B cell (primary cell): ENCODE measurements around the gene BMERB1. TPM values are rescaled to one million over a fixed set of nuclear protein-coding genes. Genes with fewer than 3 reads are reported as not detected.

ENCODE experiments used
- ATAC-seq: fragments of 200-7000 bp; cut with Tn5 transposase; one replicate; pipeline ENCODE4 v1.10.0; 2021; ENCODE audit warnings: low read depth, mild to moderate bottlenecking, moderate number of reproducible peaks, moderate library complexity
- CTCF ChIA-PET: fragments of 350-600 bp; sonication (Branson Sonifier 250); formaldehyde crosslinking; loops from one replicate; lab custom pipeline; 2021; ENCODE audit warnings: antibody characterized with exemption, inconsistent platforms; lab: Charles Lee
- POLR2A ChIA-PET: fragments of 350-600 bp; sonication (Branson Sonifier 250); formaldehyde crosslinking; loops from one replicate; lab custom pipeline; 2021; ENCODE audit warnings: antibody characterized with exemption; lab: Charles Lee
- DNase-seq: peaks from one replicate; pipeline ENCODE4 v3.0.0; 2013
- H2AFZ ChIP-seq: 2 replicates; pipeline ENCODE4 v1.6.1; 2012; ENCODE audit warnings: mild to moderate bottlenecking, low read depth, low read length; ENCODE audit not compliant: insufficient read depth, poor library complexity, severe bottlenecking
- H3K27ac ChIP-seq, 2 donors: 1 replicate in 1 of 2; 2 replicates in 1 of 2; pipeline ENCODE4 v1.5.1; 2012 to 2013; ENCODE audit warnings: low read length in 2 of 2, mild to moderate bottlenecking in 2 of 2, moderate library complexity in 1 of 2
- H3K27me3 ChIP-seq, 4 experiments: fragments of 200-600 bp in 1 of 4; sonication (generic) in 1 of 4; replicated peaks in 1 of 4; 1 replicate in 2 of 4; 2 replicates in 2 of 4; pipeline versions ENCODE4 v1.6.1 to v1.7.0; 2013 to 2016; ENCODE audit warnings: low read length in 3 of 4, mild to moderate bottlenecking in 2 of 4, mixed read lengths in 1 of 4, moderate library complexity in 1 of 4; ENCODE audit not compliant: insufficient read depth in 4 of 4, control insufficient read depth in 3 of 4; ENCODE audit errors: control extremely low read depth in 1 of 4
- H3K36me3 ChIP-seq, 2 experiments: replicated peaks in 1 of 2; 1 replicate in 1 of 2; 2 replicates in 1 of 2; pipeline versions ENCODE4 v1.6.1 to v1.7.1; 2013; ENCODE audit warnings: low read length in 1 of 2; ENCODE audit not compliant: insufficient read depth in 2 of 2, control insufficient read depth in 1 of 2; ENCODE audit errors: control extremely low read depth in 1 of 2, extremely low read depth in 1 of 2
- H3K4me1 ChIP-seq, 2 donors: fragments of 200-600 bp in 1 of 2; sonication (generic) in 1 of 2; 1 replicate in 1 of 2; 2 replicates in 1 of 2; pipeline versions ENCODE4 v1.5.1 to v1.6.1; 2013 to 2017; ENCODE audit warnings: low read length in 2 of 2; ENCODE audit not compliant: control insufficient read depth in 2 of 2, insufficient read depth in 2 of 2
- H3K4me2 ChIP-seq: replicated peaks from 2 replicates; pipeline ENCODE3; 2012; ENCODE audit warnings: mild to moderate bottlenecking, low read depth, low read length; ENCODE audit not compliant: poor library complexity, severe bottlenecking
- H3K4me3 ChIP-seq, 5 experiments: fragments of 200-600 bp in 1 of 5; sonication (generic) in 1 of 5; 1 replicate in 3 of 5; 2 replicates in 2 of 5; pipeline versions ENCODE4 v1.5.1 to v1.7.0; 2011 to 2016; ENCODE audit warnings: low read length in 4 of 5, mild to moderate bottlenecking in 4 of 5, low read depth in 2 of 5, control low read depth in 1 of 5, moderate library complexity in 1 of 5; ENCODE audit not compliant: insufficient read depth in 1 of 5; ENCODE audit errors: control extremely low read depth in 1 of 5, extremely low read depth in 1 of 5
- H3K79me2 ChIP-seq: fragments of 200-600 bp; sonication (generic); one replicate; pipeline ENCODE4 v1.6.0; 2016; ENCODE audit warnings: low read length; ENCODE audit not compliant: control insufficient read depth, insufficient read depth
- H3K9ac ChIP-seq: fragments of 200-600 bp; sonication (generic); 2 replicates; pipeline ENCODE4 v1.6.1; 2017; ENCODE audit warnings: mild to moderate bottlenecking, low read length, moderate library complexity
- H3K9me3 ChIP-seq, 3 donors: one replicate each; pipeline versions ENCODE4 v1.6.1 to v1.7.1; 2013; ENCODE audit warnings: low read length in 2 of 3; ENCODE audit not compliant: control insufficient read depth in 2 of 3, insufficient read depth in 1 of 3; ENCODE audit errors: control extremely low read depth in 1 of 3
- H4K20me1 ChIP-seq: 2 replicates; pipeline ENCODE4 v1.6.0; 2012; ENCODE audit warnings: mild to moderate bottlenecking, low read length; ENCODE audit not compliant: insufficient read depth, control insufficient read depth, poor library complexity, severe bottlenecking
- H3K27ac Mint-ChIP-seq: one replicate; pipeline ENCODE4 v1.8.0; 2021; ENCODE audit warnings: mixed read lengths
- H3K27me3 Mint-ChIP-seq: one replicate; pipeline ENCODE4 v1.8.0; 2021; ENCODE audit warnings: mixed read lengths
- H3K4me1 Mint-ChIP-seq: one replicate; pipeline ENCODE4 v1.8.0; 2021; ENCODE audit warnings: mixed read lengths
- H3K4me3 Mint-ChIP-seq: one replicate; pipeline ENCODE4 v1.8.0; 2021; ENCODE audit warnings: mixed read lengths
- H3K9me3 Mint-ChIP-seq: one replicate; pipeline ENCODE4 v1.8.0; 2022; ENCODE audit warnings: mixed read lengths; ENCODE audit not compliant: insufficient read depth
- CTCF ChIP-seq: fragments of 200-600 bp; IDR thresholded peaks from one replicate; pipeline ENCODE4 v1.8.0; 2022; ENCODE audit warnings: antibody characterized with exemption, mild to moderate bottlenecking
- EZH2 ChIP-seq: IDR thresholded peaks from 2 replicates; pipeline ENCODE4 v1.6.1; 2012; ENCODE audit warnings: borderline replicate concordance, low read depth, mild to moderate bottlenecking, moderate library complexity, low read length; ENCODE audit not compliant: insufficient read depth, poor library complexity, severe bottlenecking
- WGBS: methylation state at CpG from one replicate; pipeline ENCODE4 v1.1.5; 2013; ENCODE audit warnings: missing lambda C conversion rate; ENCODE audit not compliant: insufficient coverage; 5-methylcytosine and 5-hydroxymethylcytosine counted together
- intact Hi-C: fragments of 100-400 bp; cut with micrococcal nuclease; formaldehyde crosslinking; loops from one replicate; pipeline ENCODE4 v1.10.0; 2022
- polyA plus RNA-seq: library from polyadenylated mRNA; depleted of rRNA; stranded (reverse); fragments of >200 nt; gene quantifications from 2 replicates; pipeline ENCODE4 v1.2.3, GENCODE V29; 2012
- total RNA-seq, 2 donors: library from RNA; stranded (reverse); fragments of 120-200 nt in 1 of 2; gene quantifications; 1 replicate in 1 of 2; 2 replicates in 1 of 2; pipeline versions ENCODE4 v1.2.3 to v1.2.4, GENCODE V29; 2013 to 2022

Gene BMERB1
- total and polyA plus RNA-seq, 2 donors (not counting 1 experiment from before 2014, with no cell fraction given) = 2.2 to 11.2 TPM

- Histone ChIP-seq H2AFZ (no peak overlapping the region), H3K9me3 (peaks cover 0 to 11% (median 4%) of the 10 kb centered on the region in 3 donors), H3K36me3 (no peaks in the 10 kb centered on the region), H3K27me3 (no peaks in the 10 kb centered on the region), H3K9ac (no peak overlapping the region), H3K4me2 (no peak overlapping the region), H3K27ac (no peak overlapping the region), H3K4me3 (no peak overlapping the region), H3K4me1 (no peaks in the 10 kb centered on the region), H4K20me1 (no peaks in the 10 kb centered on the region), H3K79me2 (no peaks in the 10 kb centered on the region)
- TF ChIP-seq CTCF = no peak
- TF ChIP-seq EZH2 = no peak
- no peak overlapping the region for H3K27ac Mint-ChIP-seq
- no peaks in the 10 kb centered on the region for H3K27me3 Mint-ChIP-seq
- no peak overlapping the region for H3K4me3 Mint-ChIP-seq
- H3K4me1 Mint-ChIP-seq = no peaks in the 10 kb centered on the region
- H3K9me3 Mint-ChIP-seq = no peaks in the 10 kb centered on the region
- intact Hi-C loops = no loop called here
- ATAC-seq (no peak), DNase-seq (no peak)
- ChIA-PET POLR2A (no interaction called here), CTCF (no interaction called here)
- 93% methylated on average over 4 of the region's 5 CpGs for WGBS
Observed at GRCh38 chr16:15538507-15538906, 104.1 kb downstream of the BMERB1 start.

- no peak overlapping the region for H3K9ac ChIP-seq
- 93% methylated on average over 3 of the region's 8 CpGs for WGBS
- no peak overlapping the region for H3K4me3 ChIP-seq
- ChIA-PET CTCF (no interaction called here), POLR2A (no interaction called here)
- H3K27ac Mint-ChIP-seq = no peak overlapping the region
- no peak for TF ChIP-seq EZH2
- TF ChIP-seq CTCF = no peak
- H3K9me3 ChIP-seq = peaks cover 0 to 12% (median 4%) of the 10 kb centered on the region in 3 donors
- no peak overlapping the region for H3K4me3 Mint-ChIP-seq
- H3K36me3 ChIP-seq = no peaks in the 10 kb centered on the region
- no peak overlapping the region for H2AFZ ChIP-seq
- H3K27ac ChIP-seq = no peak overlapping the region
- ATAC-seq (no peak), DNase-seq (no peak)
- no peaks in the 10 kb centered on the region for H3K9me3 Mint-ChIP-seq
- no peaks in the 10 kb centered on the region for H3K27me3 Mint-ChIP-seq
- no peak overlapping the region for H3K4me2 ChIP-seq
- no peaks in the 10 kb centered on the region for H3K79me2 ChIP-seq
- intact Hi-C loops = no loop called here
- no peaks in the 10 kb centered on the region for H3K4me1 ChIP-seq
- H3K27me3 ChIP-seq = no peaks in the 10 kb centered on the region
- H3K4me1 Mint-ChIP-seq = no peaks in the 10 kb centered on the region
- no peaks in the 10 kb centered on the region for H4K20me1 ChIP-seq
Observed at GRCh38 chr16:15539197-15539596, 104.8 kb downstream of the BMERB1 start.
